Upper lobe of right lung (tissue), 1 donor: ENCODE results near the gene TFIP11. TPM values are rescaled to one million over a fixed set of nuclear protein-coding genes. Genes with fewer than 3 reads are reported as not detected.
"Not testable (repeated sequence)": the region's sequence is repeated elsewhere in the genome, so short reads cannot be mapped to it uniquely, and the experiment has no call there.

Experiments used
- ATAC-seq: fragments of 200-7000 bp; cut with Tn5 transposase; one replicate; pipeline ENCODE4 v1.9.1; 2020; ENCODE audit warnings: mild to moderate bottlenecking, moderate library complexity
- DNase-seq: peaks from one replicate; pipeline ENCODE4 v3.0.0-alpha.2; 2020
- H3K27ac ChIP-seq: fragments of 200-600 bp; one replicate; pipeline ENCODE4 v1.8.0; 2022
- H3K27me3 ChIP-seq: fragments of 200-600 bp; one replicate; pipeline ENCODE4 v1.8.0; 2022; ENCODE audit warnings: mild to moderate bottlenecking
- H3K36me3 ChIP-seq: fragments of 200-600 bp; one replicate; pipeline ENCODE4 v1.8.0; 2022
- H3K4me1 ChIP-seq: fragments of 200-600 bp; one replicate; pipeline ENCODE4 v1.8.0; 2022
- H3K4me3 ChIP-seq: fragments of 200-600 bp; one replicate; pipeline ENCODE4 v1.8.0; 2022; ENCODE audit warnings: mild to moderate bottlenecking
- H3K9me3 ChIP-seq: fragments of 200-600 bp; one replicate; pipeline ENCODE4 v1.8.0; 2022
- intact Hi-C: fragments of 100-400 bp; cut with DNase I; formaldehyde crosslinking; loops from one replicate; pipeline ENCODE4 v1.11.0; 2022
- total RNA-seq: library from RNA; stranded (reverse); fragmentation: NEBNext Ultra II Directional; extraction: Animal tissue kit (Norgen Biotek cat#: 25700); gene quantifications from one replicate; pipeline ENCODE4 v1.2.1, GENCODE V29; 2021
- TF ChIP-seq, protein P1 (sequence below): fragments of 200-600 bp; IDR thresholded peaks from one replicate; pipeline ENCODE4 v1.8.0; 2022; ENCODE audit warnings: antibody characterized with exemption
- donor health status: DM: no; HTN: yes; CAD: no; lungs with severe emphysema.

Gene TFIP11
- total RNA-seq, 1 donor from 2014 or later = 33.1 TPM

- ATAC-seq = no peak
- DNase-seq = no peak
- Histone ChIP-seq H3K36me3 (peaks cover 52% of the 10 kb centered on the region), H3K4me3 (no peak overlapping the region), H3K4me1 (peaks cover under 1% of the 10 kb centered on the region), H3K27ac (no peak overlapping the region), H3K9me3 (no peaks in the 10 kb centered on the region), H3K27me3 (no peaks in the 10 kb centered on the region)
- intact Hi-C loops = no loop called here
- TF ChIP-seq, protein P1, sequence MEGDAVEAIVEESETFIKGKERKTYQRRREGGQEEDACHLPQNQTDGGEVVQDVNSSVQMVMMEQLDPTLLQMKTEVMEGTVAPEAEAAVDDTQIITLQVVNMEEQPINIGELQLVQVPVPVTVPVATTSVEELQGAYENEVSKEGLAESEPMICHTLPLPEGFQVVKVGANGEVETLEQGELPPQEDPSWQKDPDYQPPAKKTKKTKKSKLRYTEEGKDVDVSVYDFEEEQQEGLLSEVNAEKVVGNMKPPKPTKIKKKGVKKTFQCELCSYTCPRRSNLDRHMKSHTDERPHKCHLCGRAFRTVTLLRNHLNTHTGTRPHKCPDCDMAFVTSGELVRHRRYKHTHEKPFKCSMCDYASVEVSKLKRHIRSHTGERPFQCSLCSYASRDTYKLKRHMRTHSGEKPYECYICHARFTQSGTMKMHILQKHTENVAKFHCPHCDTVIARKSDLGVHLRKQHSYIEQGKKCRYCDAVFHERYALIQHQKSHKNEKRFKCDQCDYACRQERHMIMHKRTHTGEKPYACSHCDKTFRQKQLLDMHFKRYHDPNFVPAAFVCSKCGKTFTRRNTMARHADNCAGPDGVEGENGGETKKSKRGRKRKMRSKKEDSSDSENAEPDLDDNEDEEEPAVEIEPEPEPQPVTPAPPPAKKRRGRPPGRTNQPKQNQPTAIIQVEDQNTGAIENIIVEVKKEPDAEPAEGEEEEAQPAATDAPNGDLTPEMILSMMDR = no peak
These were observed 22.8 kb upstream of the TFIP11 start for GRCh38 chr22:26534874-26535602.

- TF ChIP-seq, protein P1 = no peak
- H3K27ac ChIP-seq = no peak overlapping the region
- intact Hi-C loops = no loop called here
These were observed 22.0 kb upstream of the TFIP11 start for GRCh38 chr22:26534171-26534855.

DNA sequence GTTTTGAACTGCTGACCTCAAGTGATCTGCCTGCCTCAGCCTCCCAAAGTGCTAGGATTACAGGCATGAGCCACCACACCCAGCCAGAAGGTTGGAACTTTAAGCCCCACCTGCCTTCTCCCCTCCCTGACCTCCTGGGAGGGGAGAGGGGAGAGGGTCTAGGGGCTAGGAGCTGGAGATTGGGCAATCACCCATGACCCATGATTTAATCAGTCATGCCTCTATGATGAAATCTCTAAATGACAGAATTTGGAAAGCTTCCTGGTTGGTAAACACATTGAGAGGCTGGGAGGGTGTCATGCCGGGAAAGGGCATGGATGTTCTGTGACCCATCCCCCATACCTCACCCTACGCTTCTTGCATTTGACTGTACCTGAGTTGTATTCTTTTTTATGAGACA lies 17.1 kb upstream of the TFIP11 start:
- no peaks in the 10 kb centered on the region for H3K27me3 ChIP-seq
- ATAC-seq = peak; percentile 89
- H3K27ac ChIP-seq = peak overlapping the region; percentile 30
- intact Hi-C loops = no loop called here
- H3K4me1 ChIP-seq = peaks cover 6% of the 10 kb centered on the region
- H3K36me3 ChIP-seq = peaks cover 74% of the 10 kb centered on the region
- H3K9me3 ChIP-seq = no peaks in the 10 kb centered on the region
- H3K4me3 ChIP-seq = no peak overlapping the region
- peak; percentile 66 for DNase-seq
- TF ChIP-seq, protein P1 = no peak

More at GRCh38 chr22:26534171-26534855, 22.0 kb upstream of the TFIP11 start:
- H3K4me1 ChIP-seq = peaks cover 6% of the 10 kb centered on the region
- ATAC-seq = no peak
- no peak for DNase-seq
- H3K4me3 ChIP-seq = no peak overlapping the region
- peaks cover 51% of the 10 kb centered on the region for H3K36me3 ChIP-seq
- no peaks in the 10 kb centered on the region for H3K27me3 ChIP-seq
- H3K9me3 ChIP-seq = no peaks in the 10 kb centered on the region

DNA sequence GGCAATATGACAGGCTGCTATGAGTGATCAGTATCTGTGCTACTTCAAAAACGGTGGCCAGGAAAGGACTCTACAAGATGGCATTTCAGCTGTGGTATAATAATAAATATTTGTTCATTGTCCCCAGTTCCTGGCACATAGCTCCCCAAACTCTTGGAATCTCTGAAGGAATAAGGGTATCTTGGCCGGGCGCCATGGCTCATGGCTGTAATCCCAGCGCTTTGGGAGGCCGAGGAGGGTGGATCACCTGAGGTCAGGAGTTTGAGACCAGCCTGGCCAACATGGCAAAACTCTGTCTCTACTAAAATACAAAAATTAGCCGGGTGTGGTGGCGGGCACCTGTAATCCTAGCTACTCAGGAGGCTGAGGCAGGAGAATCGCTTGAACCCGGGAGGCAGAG lies 16.2 kb upstream of the TFIP11 start:
- H3K4me3 ChIP-seq, H3K9me3 ChIP-seq, H3K27me3 ChIP-seq, H3K27ac ChIP-seq, H3K4me1 ChIP-seq, intact Hi-C loops, ATAC-seq, DNase-seq: not testable (repeated sequence)
- peaks cover 82% of the 10 kb centered on the region for H3K36me3 ChIP-seq

GRCh38 chr22:26527574-26528465 lies 15.5 kb upstream of the TFIP11 start:
- no peak for ATAC-seq
- intact Hi-C loops = no loop called here
- Histone ChIP-seq H3K36me3 (peaks cover 80% of the 10 kb centered on the region), H3K27me3 (no peaks in the 10 kb centered on the region), H3K9me3 (no peaks in the 10 kb centered on the region), H3K4me3 (no peak overlapping the region), H3K27ac (no peak overlapping the region), H3K4me1 (peaks cover 6% of the 10 kb centered on the region)
- DNase-seq = no peak
- TF ChIP-seq, protein P1 = no peak
